HUES6 (cell line): ENCODE measurements around the gene SPRN.
A peak's percentile ranks its signal among the peaks of the same experiment; 100 is the strongest.

Experiments used
- H3K27ac ChIP-seq: 2 replicates; pipeline ENCODE4 v1.7.0; 2013; ENCODE audit warnings: low read depth, mild to moderate bottlenecking, low read length, inconsistent platforms
- H3K27me3 ChIP-seq: 2 replicates; pipeline ENCODE4 v1.6.1; 2013; ENCODE audit warnings: low read length; ENCODE audit not compliant: control insufficient read depth, insufficient read depth
- H3K36me3 ChIP-seq: 2 replicates; pipeline ENCODE4 v1.6.1; 2013; ENCODE audit warnings: low read length; ENCODE audit not compliant: control insufficient read depth, insufficient read depth
- H3K4me1 ChIP-seq: 2 replicates; pipeline ENCODE4 v1.6.1; 2013; ENCODE audit warnings: low read length; ENCODE audit not compliant: control insufficient read depth, insufficient read depth
- H3K4me3 ChIP-seq: 2 replicates; pipeline ENCODE4 v1.5.1; 2013; ENCODE audit warnings: low read depth, low read length
- H3K9ac ChIP-seq: one replicate; pipeline ENCODE4 v1.6.1; 2013; ENCODE audit warnings: mild to moderate bottlenecking, low read length
- H3K9me3 ChIP-seq: 2 replicates; pipeline ENCODE4 v1.6.1; 2013; ENCODE audit warnings: low read depth, low read length; ENCODE audit not compliant: control insufficient read depth, insufficient read depth

SPRN gene

DNA sequence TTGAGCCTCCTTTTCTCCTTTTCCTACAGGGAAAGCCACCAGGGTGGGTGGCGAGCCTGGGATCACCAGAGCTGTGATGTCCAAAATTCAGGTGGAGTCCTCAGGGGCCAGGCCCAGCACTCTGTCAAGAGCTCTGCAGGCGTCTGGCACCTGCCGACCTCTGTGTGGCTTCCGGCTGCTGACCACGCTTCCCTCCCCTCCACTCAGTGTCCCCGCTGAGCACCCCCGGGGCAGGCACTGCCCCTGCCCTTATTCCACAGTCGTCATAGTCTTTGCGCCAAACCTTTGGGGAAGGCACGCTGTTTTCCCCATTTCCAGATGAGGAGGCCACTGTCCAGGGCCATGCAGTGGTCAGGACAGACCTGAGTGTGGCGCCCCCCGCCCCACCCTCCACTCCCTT is 22.9 kb downstream of the SPRN start:
- Histone ChIP-seq H3K4me1 (no peaks in the 10 kb centered on the region), H3K36me3 (peaks cover 88% of the 10 kb centered on the region), H3K27ac (no peak overlapping the region), H3K27me3 (no peaks in the 10 kb centered on the region), H3K4me3 (no peak overlapping the region), H3K9ac (no peak overlapping the region), H3K9me3 (no peaks in the 10 kb centered on the region)

- no peak overlapping the region for H3K4me3 ChIP-seq
- H3K27me3 ChIP-seq = no peaks in the 10 kb centered on the region
- no peaks in the 10 kb centered on the region for H3K4me1 ChIP-seq
- no peaks in the 10 kb centered on the region for H3K9me3 ChIP-seq
- no peak overlapping the region for H3K9ac ChIP-seq
- no peak overlapping the region for H3K27ac ChIP-seq
- peaks cover 90% of the 10 kb centered on the region for H3K36me3 ChIP-seq
These were observed 23.6 kb downstream of the SPRN start for GRCh38 chr10:133400624-133401424.

GRCh38 chr10:133399123-133399601 is 25.3 kb downstream of the SPRN start:
- Histone ChIP-seq H3K4me3 (no peak overlapping the region), H3K9ac (no peak overlapping the region), H3K9me3 (no peaks in the 10 kb centered on the region), H3K27ac (no peak overlapping the region), H3K27me3 (no peaks in the 10 kb centered on the region), H3K36me3 (peaks cover 76% of the 10 kb centered on the region), H3K4me1 (no peaks in the 10 kb centered on the region)

DNA sequence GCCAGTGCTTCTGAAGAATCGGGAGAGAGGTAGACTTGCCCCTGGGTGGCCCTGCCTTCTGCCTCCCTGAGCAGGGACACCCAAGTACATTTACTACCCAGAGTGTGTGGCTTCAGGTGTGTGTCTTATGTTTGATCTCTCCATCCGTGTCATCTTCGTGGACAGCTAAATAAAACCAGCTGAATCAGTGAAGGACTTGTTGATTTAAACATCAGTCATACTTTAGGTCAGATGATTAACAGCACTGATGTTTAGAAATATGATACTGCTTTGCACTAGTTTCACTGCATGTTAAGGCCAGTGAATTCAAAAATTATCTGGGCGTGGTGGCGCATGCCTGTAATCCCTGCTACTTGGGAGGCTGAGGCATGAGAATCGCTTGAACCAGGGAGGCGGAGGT is 26.5 kb downstream of the SPRN start:
- Histone ChIP-seq H3K27ac (no peak overlapping the region), H3K4me1 (no peaks in the 10 kb centered on the region), H3K9ac (no peak overlapping the region), H3K36me3 (peaks cover 67% of the 10 kb centered on the region), H3K27me3 (no peaks in the 10 kb centered on the region), H3K4me3 (no peak overlapping the region), H3K9me3 (no peaks in the 10 kb centered on the region)

- Histone ChIP-seq H3K4me1 (no peaks in the 10 kb centered on the region), H3K4me3 (no peak overlapping the region), H3K9me3 (no peaks in the 10 kb centered on the region), H3K27me3 (no peaks in the 10 kb centered on the region), H3K36me3 (peaks cover 53% of the 10 kb centered on the region), H3K9ac (no peak overlapping the region), H3K27ac (no peak overlapping the region)
These were observed 28.3 kb downstream of the SPRN start for GRCh38 chr10:133396035-133396624.

GRCh38 chr10:133394801-133395221 is 29.6 kb downstream of the SPRN start:
- H3K4me1 ChIP-seq = no peaks in the 10 kb centered on the region
- peak overlapping the region; percentile 89 for H3K27ac ChIP-seq
- H3K4me3 ChIP-seq = peak overlapping the region; percentile 90
- no peaks in the 10 kb centered on the region for H3K9me3 ChIP-seq
- H3K9ac ChIP-seq = peak overlapping the region; percentile 90
- no peaks in the 10 kb centered on the region for H3K27me3 ChIP-seq
- peaks cover 41% of the 10 kb centered on the region for H3K36me3 ChIP-seq

DNA sequence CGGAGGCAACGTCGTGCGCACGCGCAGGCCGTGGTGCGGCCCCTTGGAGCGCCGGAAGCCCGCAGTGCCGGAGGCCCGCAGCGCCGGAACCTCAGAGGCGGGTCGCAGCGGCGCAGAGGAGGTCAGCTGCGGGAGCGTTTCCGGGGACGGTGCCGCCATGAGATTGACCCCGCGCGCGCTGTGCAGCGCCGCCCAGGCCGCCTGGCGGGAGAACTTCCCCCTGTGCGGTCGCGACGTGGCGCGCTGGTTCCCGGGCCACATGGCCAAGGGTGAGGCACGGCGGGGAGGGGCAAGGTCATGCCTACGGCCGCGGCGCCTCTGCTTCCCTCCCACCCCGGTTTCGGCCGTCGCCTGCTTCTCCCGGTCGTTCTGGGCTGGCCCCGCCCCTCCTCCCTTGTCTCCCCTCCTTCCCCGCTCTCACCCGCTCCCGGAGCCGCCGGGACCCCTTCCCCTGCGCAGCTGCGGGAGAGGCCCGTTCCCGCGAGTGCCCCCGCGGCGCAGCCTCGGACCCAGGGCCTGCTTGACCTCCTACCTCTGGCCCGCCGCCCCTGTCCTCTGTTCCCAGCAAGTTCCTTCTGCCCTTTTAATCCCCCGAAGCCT is 30.3 kb downstream of the SPRN start, which contains the start of gene MTG1:
Gene MTG1, plus strand, starts transcription at position 94 of the 600 bp plus-strand sequence. Its CDS starts 64 bp downstream, at position 158.
- no peaks in the 10 kb centered on the region for H3K4me1 ChIP-seq
- H3K36me3 ChIP-seq = peaks cover 35% of the 10 kb centered on the region
- no peaks in the 10 kb centered on the region for H3K27me3 ChIP-seq
- H3K4me3 ChIP-seq = peak within 1 kb of the TSS; percentile 90
- peak within 1 kb of the TSS; percentile 89 for H3K27ac ChIP-seq
- H3K9ac ChIP-seq = peak within 1 kb of the TSS; percentile 90
- no peaks in the 10 kb centered on the region for H3K9me3 ChIP-seq

DNA sequence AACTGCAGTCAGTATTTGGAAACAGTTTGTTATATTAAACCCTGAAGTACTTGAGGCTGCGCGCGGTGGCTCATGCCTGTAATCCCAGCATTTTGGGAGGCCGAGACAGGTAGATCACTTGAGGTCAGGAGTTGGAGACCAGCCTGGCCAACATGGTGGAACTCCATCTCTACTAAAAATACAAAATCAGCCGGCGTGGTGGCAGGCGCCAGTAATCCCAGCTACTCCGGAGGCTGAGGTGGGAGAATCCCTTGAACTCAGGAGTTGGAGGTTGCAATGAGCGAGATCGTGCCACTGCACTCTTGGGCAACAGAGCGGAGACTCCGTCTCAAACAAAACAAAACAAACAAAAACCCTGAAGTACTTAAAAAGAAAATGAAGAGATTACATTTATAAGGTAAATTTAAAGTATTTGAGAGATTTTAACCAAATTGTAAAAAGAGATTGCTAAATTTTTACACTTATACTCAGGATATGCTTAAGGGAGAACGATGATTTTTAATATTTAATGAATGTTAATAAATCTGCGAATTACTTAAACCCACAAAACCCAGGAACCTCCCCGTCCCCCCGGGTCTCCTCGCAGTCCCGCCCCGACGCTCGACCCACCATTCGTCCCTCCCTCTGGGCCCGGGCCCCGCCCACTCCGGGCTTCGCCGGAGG is 30.9 kb downstream of the SPRN start:
- no peaks in the 10 kb centered on the region for H3K4me1 ChIP-seq
- H3K27ac ChIP-seq = no peak overlapping the region
- H3K27me3 ChIP-seq = no peaks in the 10 kb centered on the region
- H3K9me3 ChIP-seq = no peaks in the 10 kb centered on the region
- H3K9ac ChIP-seq = no peak overlapping the region
- peak overlapping the region; percentile 48 for H3K4me3 ChIP-seq
- peaks cover 28% of the 10 kb centered on the region for H3K36me3 ChIP-seq

DNA sequence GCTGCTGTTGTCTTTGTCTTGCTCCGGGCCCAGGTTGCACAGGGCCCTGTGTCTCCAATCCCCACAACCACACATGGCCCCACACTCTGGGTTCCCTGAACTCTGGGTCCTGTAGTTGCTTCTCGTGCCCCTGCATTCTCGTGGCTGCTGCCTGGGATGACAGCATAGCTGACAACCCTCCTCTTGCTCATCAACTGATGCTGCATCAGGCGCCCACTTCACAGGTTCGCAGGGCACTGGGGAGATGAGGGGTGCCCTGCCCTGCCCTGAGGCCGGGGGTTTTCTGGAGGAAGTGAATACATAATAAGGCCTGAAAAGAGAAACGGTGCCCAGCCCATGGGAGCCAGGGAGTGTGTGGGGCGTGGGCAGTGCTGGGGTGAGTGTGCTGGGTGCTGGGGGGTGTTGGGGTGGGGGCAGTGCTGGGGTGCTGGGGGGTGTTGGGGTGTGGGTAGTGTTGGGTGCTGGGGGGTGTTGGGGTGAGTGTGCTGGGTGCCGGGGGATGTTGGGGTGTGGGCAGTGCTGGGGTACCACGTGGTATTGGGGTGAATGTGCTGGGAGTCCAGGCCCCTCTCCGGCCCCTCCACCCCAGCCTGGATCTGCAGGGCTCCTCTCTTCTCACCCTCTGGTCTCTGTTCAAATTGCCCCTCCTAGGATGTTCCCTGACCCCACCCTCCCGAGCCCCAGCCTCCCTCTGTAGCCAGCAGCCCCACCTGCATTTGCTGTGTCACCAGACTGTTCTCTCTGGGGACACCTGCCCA is 32.5 kb downstream of the SPRN start:
- no peaks in the 10 kb centered on the region for H3K9me3 ChIP-seq
- H3K4me1 ChIP-seq = no peaks in the 10 kb centered on the region
- H3K36me3 ChIP-seq = peaks cover 15% of the 10 kb centered on the region
- no peaks in the 10 kb centered on the region for H3K27me3 ChIP-seq
- no peak overlapping the region for H3K9ac ChIP-seq
- H3K27ac ChIP-seq = no peak overlapping the region
- no peak overlapping the region for H3K4me3 ChIP-seq

DNA sequence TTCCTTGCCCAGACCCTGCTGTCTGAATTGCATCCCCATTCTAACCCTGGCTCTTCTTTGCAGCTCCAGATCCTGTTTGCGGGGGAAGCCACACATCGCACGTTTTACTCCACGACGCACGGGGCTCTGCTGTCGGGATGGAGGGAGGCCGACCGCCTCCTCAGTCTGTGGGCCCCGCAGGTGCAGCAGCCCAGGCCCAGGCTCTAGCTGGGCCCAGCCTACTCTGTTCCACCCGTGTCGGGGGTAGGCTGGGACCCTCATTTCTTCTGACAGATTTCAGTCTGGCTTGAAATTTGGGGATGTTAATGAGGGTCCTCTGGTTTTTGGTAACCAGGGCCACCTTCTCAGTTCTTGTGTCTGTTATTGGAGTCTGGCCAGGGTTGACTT is 33.2 kb downstream of the SPRN start:
- no peaks in the 10 kb centered on the region for H3K4me1 ChIP-seq
- no peak overlapping the region for H3K4me3 ChIP-seq
- H3K9ac ChIP-seq = no peak overlapping the region
- no peaks in the 10 kb centered on the region for H3K27me3 ChIP-seq
- peaks cover 9% of the 10 kb centered on the region for H3K36me3 ChIP-seq
- no peaks in the 10 kb centered on the region for H3K9me3 ChIP-seq
- H3K27ac ChIP-seq = no peak overlapping the region
